Transverse colon (tissue), 4 donors: Measurements from ENCODE around the gene SLC16A1.

Source experiments
- EP300 ChIP-seq: sonication (generic); formaldehyde crosslinking; IDR thresholded peaks from one replicate; pipeline ENCODE4 v1.6.1; 2017; ENCODE audit warnings: antibody characterized with exemption, low read depth
- POLR2A ChIP-seq: fragments of 450-650 bp; IDR thresholded peaks from one replicate; pipeline ENCODE4 v1.6.1; 2016; ENCODE audit warnings: antibody characterized with exemption, mild to moderate bottlenecking, moderate library complexity
- POLR2AphosphoS5 ChIP-seq, 3 donors: sonication (generic); formaldehyde crosslinking; IDR thresholded peaks; one replicate each; pipeline ENCODE4 v1.6.1; 2016; ENCODE audit warnings: antibody characterized with exemption in 3 of 3
- TF ChIP-seq, protein P1 (sequence below), 5 experiments: fragments of 200-600 bp in 3 of 5; fragments of 450-650 bp in 2 of 5; sonication (generic) in 3 of 5; IDR thresholded peaks; 1 replicate in 2 of 5; 2 replicates in 3 of 5; pipeline ENCODE4 v1.5.1; 2016 to 2017; ENCODE audit warnings: antibody characterized with exemption in 5 of 5, inconsistent platforms in 3 of 5, mild to moderate bottlenecking in 2 of 5, moderate library complexity in 1 of 5

DNA sequence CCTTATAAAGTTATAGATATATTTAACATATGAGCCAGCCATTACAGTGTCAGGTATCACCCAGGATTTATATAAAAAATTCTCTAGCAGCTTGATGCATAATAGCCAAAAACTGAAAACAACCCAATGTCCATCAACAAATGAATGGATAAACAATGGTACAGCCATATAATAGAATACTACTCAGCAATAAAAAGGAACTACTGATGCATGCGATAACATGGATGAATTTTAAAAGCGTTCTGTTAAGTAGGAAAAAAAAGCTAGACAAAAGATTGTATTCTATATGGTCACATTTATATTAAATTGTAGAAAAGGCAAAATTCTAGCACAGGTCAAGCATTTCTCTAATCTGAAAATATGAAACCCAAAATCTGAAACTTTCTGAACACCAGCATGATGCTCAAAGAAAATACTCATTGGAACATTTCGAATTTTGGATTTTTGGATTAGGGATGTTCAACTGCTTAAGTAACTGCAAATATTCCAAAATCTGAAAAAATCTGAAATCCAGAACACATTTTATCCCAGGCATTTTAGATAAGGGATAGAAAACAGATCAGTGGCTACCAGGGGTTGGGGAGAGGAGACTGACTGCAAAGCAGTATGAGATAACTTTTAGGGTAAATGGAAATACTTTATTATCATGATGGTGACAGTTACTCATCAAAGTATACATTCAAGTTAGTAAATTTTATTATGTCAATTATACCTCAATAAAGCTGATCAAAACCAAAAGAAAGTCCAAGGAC, 22.0 kb downstream of the SLC16A1 start:
- TF ChIP-seq EP300, result no peak
- no peak for TF ChIP-seq POLR2AphosphoS5 (IDR thresholded peaks at IDR 0.05)
- TF ChIP-seq POLR2A, result no peak
- TF ChIP-seq, protein P1, sequence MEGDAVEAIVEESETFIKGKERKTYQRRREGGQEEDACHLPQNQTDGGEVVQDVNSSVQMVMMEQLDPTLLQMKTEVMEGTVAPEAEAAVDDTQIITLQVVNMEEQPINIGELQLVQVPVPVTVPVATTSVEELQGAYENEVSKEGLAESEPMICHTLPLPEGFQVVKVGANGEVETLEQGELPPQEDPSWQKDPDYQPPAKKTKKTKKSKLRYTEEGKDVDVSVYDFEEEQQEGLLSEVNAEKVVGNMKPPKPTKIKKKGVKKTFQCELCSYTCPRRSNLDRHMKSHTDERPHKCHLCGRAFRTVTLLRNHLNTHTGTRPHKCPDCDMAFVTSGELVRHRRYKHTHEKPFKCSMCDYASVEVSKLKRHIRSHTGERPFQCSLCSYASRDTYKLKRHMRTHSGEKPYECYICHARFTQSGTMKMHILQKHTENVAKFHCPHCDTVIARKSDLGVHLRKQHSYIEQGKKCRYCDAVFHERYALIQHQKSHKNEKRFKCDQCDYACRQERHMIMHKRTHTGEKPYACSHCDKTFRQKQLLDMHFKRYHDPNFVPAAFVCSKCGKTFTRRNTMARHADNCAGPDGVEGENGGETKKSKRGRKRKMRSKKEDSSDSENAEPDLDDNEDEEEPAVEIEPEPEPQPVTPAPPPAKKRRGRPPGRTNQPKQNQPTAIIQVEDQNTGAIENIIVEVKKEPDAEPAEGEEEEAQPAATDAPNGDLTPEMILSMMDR (IDR thresholded peaks at IDR 0.05), result no peak
